Measurements from ENCODE around the gene PTCHD1.

PTCHD1 gene

GRCh38 chrX:23364416-23364815 lies 29.8 kb downstream of the PTCHD1 start:
- DNase-seq: no peak

- peak; percentile 73 for DNase-seq
These were observed 30.9 kb downstream of the PTCHD1 start for GRCh38 chrX:23365541-23365940.

GRCh38 chrX:23366914-23367313 lies 32.3 kb downstream of the PTCHD1 start:
- no peak for DNase-seq

- DNase-seq: no peak
These were observed 34.4 kb downstream of the PTCHD1 start for GRCh38 chrX:23369027-23369426.

- no peak for DNase-seq
These were observed 37.7 kb downstream of the PTCHD1 start for GRCh38 chrX:23372220-23372902.

- no peak for DNase-seq
These were observed 38.6 kb downstream of the PTCHD1 start for GRCh38 chrX:23373129-23373804.

GRCh38 chrX:23374291-23374690 lies 39.6 kb downstream of the PTCHD1 start:
- DNase-seq: no peak

GRCh38 chrX:23376581-23376980 lies 41.9 kb downstream of the PTCHD1 start:
- DNase-seq: no peak

- no peak for DNase-seq
These were observed 45.9 kb downstream of the PTCHD1 start for GRCh38 chrX:23380581-23380980.

- DNase-seq: no peak
These were observed 46.7 kb downstream of the PTCHD1 start for GRCh38 chrX:23381099-23382087.

- DNase-seq: no peak
These were observed 47.9 kb downstream of the PTCHD1 start for GRCh38 chrX:23382572-23382971.

- no peak for DNase-seq
These were observed 48.8 kb downstream of the PTCHD1 start for GRCh38 chrX:23383411-23383810.

GRCh38 chrX:23385242-23385641 lies 50.6 kb downstream of the PTCHD1 start:
- DNase-seq: peak; percentile 48

- DNase-seq: no peak
These were observed 51.6 kb downstream of the PTCHD1 start for GRCh38 chrX:23386260-23386659.

GRCh38 chrX:23386726-23387125 lies 52.1 kb downstream of the PTCHD1 start:
- no peak for DNase-seq

- no peak for DNase-seq
These were observed 53.0 kb downstream of the PTCHD1 start for GRCh38 chrX:23387550-23388184.

- no peak for DNase-seq
These were observed 54.6 kb downstream of the PTCHD1 start for GRCh38 chrX:23389196-23389792.

GRCh38 chrX:23390979-23391378 lies 56.3 kb downstream of the PTCHD1 start:
- DNase-seq: no peak

GRCh38 chrX:23392195-23392594 lies 57.5 kb downstream of the PTCHD1 start:
- DNase-seq: no peak

GRCh38 chrX:23394421-23394820 lies 59.8 kb downstream of the PTCHD1 start:
- no peak for DNase-seq

GRCh38 chrX:23396263-23396662 lies 61.6 kb downstream of the PTCHD1 start:
- no peak for DNase-seq

- no peak for DNase-seq
These were observed 63.9 kb downstream of the PTCHD1 start for GRCh38 chrX:23398570-23398969.

GRCh38 chrX:23403849-23404248 lies 69.2 kb downstream of the PTCHD1 start:
- DNase-seq: no peak
